Muscle layer of colon (tissue), 2 donors: ENCODE measurements around the gene C19orf67.

Experiments used
- H3K27ac ChIP-seq: one replicate; pipeline ENCODE4 v1.7.0; 2013; ENCODE audit warnings: low read depth, mild to moderate bottlenecking, low read length, moderate library complexity
- H3K27me3 ChIP-seq, 2 donors: one replicate each; pipeline ENCODE4 v1.7.0; 2013; ENCODE audit warnings: low read length in 2 of 2, mild to moderate bottlenecking in 2 of 2; ENCODE audit not compliant: insufficient read depth in 2 of 2, control insufficient read depth in 1 of 2
- H3K36me3 ChIP-seq: one replicate; pipeline ENCODE4 v1.7.0; 2013; ENCODE audit warnings: mild to moderate bottlenecking, low read length; ENCODE audit not compliant: insufficient read depth
- H3K4me1 ChIP-seq: one replicate; pipeline ENCODE4 v1.7.0; 2013; ENCODE audit warnings: mild to moderate bottlenecking, low read length; ENCODE audit not compliant: insufficient read depth
- H3K4me3 ChIP-seq, 2 donors: one replicate each; pipeline ENCODE4 v1.7.0; 2013; ENCODE audit warnings: low read length in 2 of 2, low read depth in 1 of 2, mild to moderate bottlenecking in 1 of 2, moderate library complexity in 1 of 2
- H3K9ac ChIP-seq: one replicate; pipeline ENCODE4 v1.7.0; 2013; ENCODE audit warnings: low read length
- H3K9me3 ChIP-seq: one replicate; pipeline ENCODE4 v1.7.0; 2013; ENCODE audit warnings: mild to moderate bottlenecking, low read length
- donor health status: abdominal sarcoma.
- donor health status: Adenocarcinoma of cecum.

The C19orf67 gene

DNA sequence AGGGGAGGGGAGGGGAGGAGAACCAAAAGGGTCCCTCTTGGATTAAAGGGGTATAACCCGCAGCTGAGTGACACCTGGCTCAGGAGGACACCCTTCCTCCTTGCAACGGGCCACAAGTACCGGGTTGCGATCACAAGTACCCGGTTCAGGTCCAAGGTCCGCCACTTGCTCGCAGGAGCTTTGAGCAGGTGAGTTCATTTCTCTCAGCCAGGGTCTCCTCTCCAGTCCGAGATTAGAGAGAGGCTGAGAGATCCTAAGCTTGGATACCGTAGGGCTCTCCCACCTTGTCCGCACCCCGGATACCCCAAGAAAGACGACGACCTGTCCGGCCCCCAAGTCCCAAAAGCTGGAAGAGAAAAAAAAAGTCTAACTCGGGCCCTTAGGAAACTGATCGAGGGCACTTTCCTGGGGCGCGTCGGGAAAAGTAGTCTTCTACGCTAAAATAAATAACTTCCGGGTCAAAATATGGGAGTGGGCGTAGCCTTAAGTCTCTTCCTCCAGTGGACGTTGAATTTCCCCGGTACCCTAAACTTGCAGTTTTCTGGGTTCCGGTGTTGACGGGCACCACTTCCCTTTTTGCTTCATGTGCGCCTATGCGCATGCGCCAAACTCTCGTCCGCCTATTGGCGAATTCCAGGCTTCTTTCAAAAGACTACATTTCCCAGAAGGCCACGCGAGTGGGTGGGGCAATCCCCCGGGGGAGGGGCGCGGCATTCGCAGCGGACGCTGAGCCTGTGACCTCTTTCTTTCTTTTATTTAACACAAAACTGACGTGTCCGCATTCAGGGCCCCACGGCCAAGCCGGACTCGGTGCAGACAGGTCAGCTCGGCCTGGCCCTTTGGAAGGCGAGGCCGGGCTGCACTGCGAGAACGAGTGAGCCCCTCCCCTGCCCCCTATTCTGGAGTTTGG is 4.4 kb downstream of the C19orf67 start:
- H3K27me3 ChIP-seq: no peaks in the 10 kb centered on the region
- H3K27ac ChIP-seq: peak overlapping the region; percentile 91
- peak overlapping the region; percentile 71 to 91 for H3K4me3 ChIP-seq
- H3K9ac ChIP-seq: peak overlapping the region; percentile 95
- H3K9me3 ChIP-seq: no peaks in the 10 kb centered on the region
- no peaks in the 10 kb centered on the region for H3K36me3 ChIP-seq
- H3K4me1 ChIP-seq: peaks cover 15% of the 10 kb centered on the region

DNA sequence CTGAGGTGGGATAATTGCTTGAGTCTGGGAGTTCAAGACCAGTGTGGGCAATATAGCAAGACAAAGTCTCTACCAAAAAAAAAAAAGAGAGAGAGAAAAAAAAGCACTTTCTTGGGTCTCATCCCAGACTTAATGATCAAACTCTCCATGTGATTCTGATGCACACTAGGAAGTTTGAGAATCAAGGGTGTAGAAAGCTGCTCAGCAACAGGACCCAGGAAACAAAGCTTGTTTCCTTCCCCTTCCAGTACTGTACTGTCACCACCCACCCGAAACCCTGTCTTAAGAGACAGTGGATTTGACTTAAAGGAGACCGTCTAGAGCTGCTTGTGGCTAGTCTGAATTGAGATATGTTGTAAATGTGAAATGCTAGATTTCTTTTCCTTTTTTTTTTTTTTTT is 7.2 kb downstream of the C19orf67 start:
- H3K9me3 ChIP-seq: no peaks in the 10 kb centered on the region
- H3K27ac ChIP-seq: no peak overlapping the region
- no peak overlapping the region for H3K9ac ChIP-seq
- H3K27me3 ChIP-seq: no peaks in the 10 kb centered on the region
- H3K4me1 ChIP-seq: peaks cover 21% of the 10 kb centered on the region
- no peak overlapping the region for H3K4me3 ChIP-seq
- H3K36me3 ChIP-seq: no peaks in the 10 kb centered on the region

DNA sequence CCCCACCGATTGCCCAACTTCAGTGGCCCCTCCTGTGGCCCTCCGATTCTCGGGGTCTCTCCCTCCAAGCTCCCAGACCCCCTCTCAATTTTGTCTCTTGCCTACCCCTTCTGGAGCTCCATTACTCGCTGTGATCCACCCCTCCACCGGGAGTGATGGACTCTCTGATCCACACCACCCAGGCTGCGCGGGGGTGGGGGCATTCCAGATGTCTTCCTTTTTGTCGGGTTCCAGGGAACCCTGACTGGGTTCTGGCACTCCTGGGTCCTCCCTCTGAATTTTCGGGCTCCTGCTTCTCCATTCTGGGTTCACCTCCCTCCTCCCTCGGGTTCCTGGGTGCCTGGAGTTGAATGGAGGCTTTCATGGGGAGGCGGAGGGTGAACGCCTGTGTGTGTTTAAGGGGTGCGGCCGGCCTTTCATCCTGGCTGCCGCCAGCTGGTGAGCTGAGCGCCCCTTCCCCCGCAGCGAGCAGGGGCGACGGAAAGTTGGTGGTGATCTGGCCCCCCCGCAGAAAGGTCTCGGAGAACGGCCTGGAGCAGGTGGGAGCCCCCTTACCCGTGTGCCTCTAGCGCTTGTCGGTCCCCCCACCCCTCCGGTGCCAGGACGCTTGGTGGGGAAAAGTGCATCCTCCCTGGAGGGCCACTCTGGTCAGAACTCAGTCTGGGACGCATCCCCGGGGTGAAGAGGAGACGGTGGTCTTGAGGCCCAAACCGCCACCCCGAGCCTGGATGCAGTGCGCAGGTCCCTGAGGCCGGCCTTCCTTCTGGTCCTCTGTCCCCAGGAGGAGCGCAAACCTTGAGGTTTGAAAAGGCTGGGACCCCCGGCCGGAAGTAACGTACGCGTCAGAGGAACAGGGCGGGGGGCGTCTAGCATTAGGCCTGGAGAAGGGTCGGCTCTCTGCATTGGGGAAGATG is 11.4 kb downstream of the C19orf67 start:
- H3K9me3 ChIP-seq: no peaks in the 10 kb centered on the region
- peak overlapping the region; percentile 84 to 90 for H3K4me3 ChIP-seq
- peaks cover 11% of the 10 kb centered on the region for H3K4me1 ChIP-seq
- H3K36me3 ChIP-seq: no peaks in the 10 kb centered on the region
- H3K9ac ChIP-seq: peak overlapping the region; percentile 81
- peak overlapping the region; percentile 64 for H3K27ac ChIP-seq
- H3K27me3 ChIP-seq: no peaks in the 10 kb centered on the region

DNA sequence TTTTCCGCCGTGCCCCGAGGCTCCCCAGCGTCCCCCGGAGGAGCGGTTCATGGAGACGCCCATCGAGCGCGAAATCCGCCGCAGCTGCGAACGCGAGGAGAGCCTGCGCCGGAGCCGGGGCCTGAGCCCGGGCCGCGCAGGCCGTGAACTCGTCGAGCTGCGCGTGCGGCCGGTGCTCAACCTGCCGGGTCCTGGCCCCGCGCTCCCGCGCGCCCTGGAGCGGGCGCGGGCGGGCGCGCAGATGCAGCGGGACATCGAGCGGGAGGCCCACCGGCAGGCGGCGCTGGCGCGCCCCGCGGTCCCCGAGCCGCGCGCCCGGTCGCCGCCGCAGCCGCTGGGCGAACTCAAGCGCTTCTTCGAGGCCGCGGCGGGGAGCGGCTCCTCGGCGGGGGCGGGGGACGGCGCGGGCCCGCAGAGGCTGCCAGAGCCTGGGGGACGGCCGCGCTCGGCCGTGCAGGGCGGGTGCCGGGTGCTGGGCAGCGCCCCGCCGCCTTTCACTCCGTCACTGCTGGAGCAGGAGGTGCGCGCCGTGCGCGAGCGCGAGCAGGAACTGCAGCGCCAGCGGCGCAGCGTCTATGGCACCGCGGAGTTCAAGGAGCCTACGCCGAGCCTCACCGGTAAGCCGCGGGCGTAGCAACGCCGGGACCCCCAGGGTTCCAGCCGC is 12.2 kb downstream of the C19orf67 start:
- Histone ChIP-seq H3K4me1 (peaks cover 11% of the 10 kb centered on the region), H3K4me3 (peak overlapping the region; percentile 84 to 90), H3K27me3 (no peaks in the 10 kb centered on the region), H3K9ac (peak overlapping the region; percentile 81), H3K36me3 (no peaks in the 10 kb centered on the region), H3K27ac (peak overlapping the region; percentile 64), H3K9me3 (no peaks in the 10 kb centered on the region)

DNA sequence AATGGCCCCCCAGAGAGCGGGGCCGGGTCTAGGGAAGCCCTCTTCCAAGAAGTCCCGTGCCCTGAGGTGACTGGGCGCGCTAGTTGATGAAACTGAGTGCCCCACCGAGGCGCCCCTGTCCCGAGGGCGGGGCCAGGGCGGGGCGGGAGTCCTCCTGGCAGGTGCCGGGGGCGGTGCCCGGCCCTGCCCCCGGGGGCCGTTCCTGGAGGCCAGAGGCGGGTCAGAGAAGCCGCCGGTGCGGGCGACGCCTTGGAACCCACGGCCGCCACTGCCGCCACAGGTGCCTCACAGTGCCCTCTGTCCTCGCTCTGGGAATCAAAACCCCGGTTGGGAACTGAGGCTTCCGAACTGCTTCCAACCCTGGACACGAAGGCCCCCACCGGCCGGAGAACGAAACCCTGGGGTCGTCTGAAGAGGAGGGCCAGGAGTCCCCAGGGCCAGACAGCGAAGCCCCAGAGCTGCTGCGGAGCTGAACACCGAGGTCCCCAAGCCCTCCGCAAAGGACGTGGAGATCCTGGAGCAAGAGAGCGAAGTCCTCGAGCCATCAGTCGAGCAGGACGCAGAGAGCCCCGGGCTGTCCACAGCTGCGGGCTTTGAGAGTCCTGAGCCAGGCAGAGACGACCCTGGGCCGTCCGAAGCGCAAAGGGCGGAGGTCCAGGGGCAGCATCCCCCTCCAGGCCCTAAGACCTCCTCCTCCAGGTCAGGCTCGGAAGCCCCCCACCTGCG is 12.9 kb downstream of the C19orf67 start, which contains the start of gene MISP3:
Gene MISP3, plus strand, starts transcription at position 252 of the 726 bp plus-strand sequence. CDS start 524 bp downstream, outside the sequence.
- peaks cover 11% of the 10 kb centered on the region for H3K4me1 ChIP-seq
- H3K9me3 ChIP-seq: no peaks in the 10 kb centered on the region
- no peaks in the 10 kb centered on the region for H3K36me3 ChIP-seq
- no peaks in the 10 kb centered on the region for H3K27me3 ChIP-seq
- H3K9ac ChIP-seq: peak within 1 kb of the TSS; percentile 81
- H3K27ac ChIP-seq: peak within 1 kb of the TSS; percentile 75
- H3K4me3 ChIP-seq: peak within 1 kb of the TSS; percentile 84 to 90

DNA sequence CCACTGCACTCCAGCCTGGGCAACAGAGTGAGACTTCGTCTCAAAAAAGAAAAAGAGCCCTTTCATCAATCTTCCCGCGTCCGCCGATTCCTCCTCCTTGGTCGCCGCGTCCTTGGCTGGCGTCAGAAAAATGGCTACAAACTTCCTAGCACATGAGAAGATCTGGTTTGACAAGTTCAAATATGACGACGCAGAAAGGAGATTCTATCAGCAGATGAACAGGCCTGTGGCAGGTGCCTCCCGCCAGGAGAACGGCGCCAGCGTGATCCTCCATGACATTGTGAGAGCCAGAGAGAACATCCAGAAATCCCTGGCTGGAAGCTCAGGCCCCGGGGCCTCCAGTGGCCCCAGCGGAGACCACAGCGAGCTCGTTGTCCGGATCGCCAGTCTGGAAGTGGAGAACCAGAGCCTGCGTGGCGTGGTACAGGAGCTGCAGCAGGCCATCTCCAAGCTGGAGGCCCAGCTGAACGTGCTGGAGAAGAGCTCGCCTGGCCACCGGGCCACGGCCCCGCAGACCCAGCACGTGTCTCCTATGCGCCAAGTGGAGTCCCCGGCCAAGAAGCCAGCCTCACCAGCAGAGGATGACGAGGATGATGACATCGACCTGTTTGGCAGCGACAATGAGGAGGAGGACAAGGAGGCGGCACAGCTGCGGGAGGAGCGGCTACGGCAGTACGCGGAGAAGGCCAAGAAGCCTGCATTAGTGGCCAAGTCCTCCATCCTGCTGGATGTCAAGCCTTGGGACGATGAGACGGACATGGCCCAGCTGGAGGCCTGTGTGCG is 15.1 kb downstream of the C19orf67 start:
- no peaks in the 10 kb centered on the region for H3K27me3 ChIP-seq
- H3K27ac ChIP-seq: no peak overlapping the region
- peaks cover 8% of the 10 kb centered on the region for H3K4me1 ChIP-seq
- no peaks in the 10 kb centered on the region for H3K9me3 ChIP-seq
- H3K9ac ChIP-seq: no peak overlapping the region
- H3K36me3 ChIP-seq: no peaks in the 10 kb centered on the region
- no peak overlapping the region for H3K4me3 ChIP-seq

DNA sequence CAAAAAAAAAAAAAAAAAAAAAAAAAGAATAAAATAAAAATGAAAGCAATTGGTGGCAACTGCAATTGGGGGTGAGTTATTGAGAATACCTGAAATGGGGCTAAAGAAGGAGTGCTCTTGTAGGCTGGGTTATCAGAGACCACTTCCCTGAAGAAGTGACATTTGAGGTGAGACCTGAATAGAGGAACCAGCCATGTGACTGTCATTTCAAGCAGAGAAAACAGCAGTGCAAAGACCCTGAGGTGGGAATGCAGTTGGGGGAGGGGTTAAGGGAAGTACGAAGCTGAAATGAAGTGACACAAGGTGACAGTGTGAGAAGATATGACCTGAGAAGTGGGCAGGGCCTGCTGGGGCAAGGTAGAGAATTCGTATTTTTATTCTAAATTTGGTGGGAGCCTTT is 19.4 kb downstream of the C19orf67 start:
- no peak overlapping the region for H3K4me3 ChIP-seq

DNA sequence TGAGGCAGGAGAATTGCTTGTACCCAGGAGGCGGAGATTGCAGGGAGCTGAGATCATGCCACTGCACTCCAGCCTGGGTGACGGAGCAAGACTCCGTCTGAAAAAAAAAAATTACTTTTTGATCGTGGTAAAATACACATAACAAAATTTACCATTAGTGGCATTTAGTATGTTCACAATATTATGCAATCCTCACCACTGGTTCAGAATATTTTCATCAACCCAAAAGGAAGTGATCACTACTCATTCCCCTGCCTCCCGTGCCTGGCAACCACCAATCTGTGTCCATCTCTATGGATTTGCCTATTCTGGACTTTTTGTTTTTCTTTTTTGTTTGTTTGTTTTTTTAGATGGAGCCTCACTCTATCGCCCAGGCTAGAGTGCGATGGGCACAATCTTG is 22.5 kb downstream of the C19orf67 start:
- H3K4me1 ChIP-seq: peaks cover 5% of the 10 kb centered on the region
- H3K9ac ChIP-seq: no peak overlapping the region
- no peaks in the 10 kb centered on the region for H3K36me3 ChIP-seq
- H3K4me3 ChIP-seq: no peak overlapping the region
- peaks cover 23 to 32% of the 10 kb centered on the region in 2 donors for H3K27me3 ChIP-seq
- H3K27ac ChIP-seq: no peak overlapping the region
- H3K9me3 ChIP-seq: no peaks in the 10 kb centered on the region

More for the DNA sequence above, 19.4 kb downstream of the C19orf67 start:
- Histone ChIP-seq H3K9ac (no peak overlapping the region), H3K27me3 (peaks cover 0 to 8% of the 10 kb centered on the region in 2 donors), H3K9me3 (no peaks in the 10 kb centered on the region), H3K36me3 (no peaks in the 10 kb centered on the region), H3K27ac (no peak overlapping the region), H3K4me1 (no peaks in the 10 kb centered on the region)

DNA sequence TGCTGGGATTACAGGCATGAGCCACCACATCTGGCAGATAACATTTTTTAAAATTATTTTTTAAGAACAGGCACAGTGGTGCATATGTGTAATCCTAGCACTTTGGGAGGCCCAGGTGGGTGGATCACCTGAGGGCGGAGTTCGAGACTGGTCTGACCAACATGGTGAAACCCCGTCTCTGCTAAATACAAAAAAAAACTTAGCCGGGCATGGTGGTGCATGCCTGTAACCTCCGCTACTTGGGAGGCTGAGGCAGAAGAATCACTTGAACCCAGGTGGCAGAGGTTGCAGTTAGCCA is 23.1 kb downstream of the C19orf67 start:
- peaks cover 28 to 36% of the 10 kb centered on the region in 2 donors for H3K27me3 ChIP-seq

More for the DNA sequence above, 23.1 kb downstream of the C19orf67 start:
- Histone ChIP-seq H3K9me3 (no peaks in the 10 kb centered on the region), H3K36me3 (no peaks in the 10 kb centered on the region), H3K4me3 (no peak overlapping the region), H3K4me1 (peaks cover 9% of the 10 kb centered on the region), H3K9ac (no peak overlapping the region), H3K27ac (no peak overlapping the region)
